Activated T-helper 9 cell treated with anti-CD3 and anti-CD28 coated beads, Interleukin-2, amount 50 U/mL, for 16 hours (primary cell): ENCODE data around the gene ORMDL3.

ENCODE experiments used
- DNase-seq: peaks from one replicate; pipeline ENCODE4 v3.0.0-alpha.2; 2020; ENCODE audit warnings: low read depth

The ORMDL3 gene

DNA sequence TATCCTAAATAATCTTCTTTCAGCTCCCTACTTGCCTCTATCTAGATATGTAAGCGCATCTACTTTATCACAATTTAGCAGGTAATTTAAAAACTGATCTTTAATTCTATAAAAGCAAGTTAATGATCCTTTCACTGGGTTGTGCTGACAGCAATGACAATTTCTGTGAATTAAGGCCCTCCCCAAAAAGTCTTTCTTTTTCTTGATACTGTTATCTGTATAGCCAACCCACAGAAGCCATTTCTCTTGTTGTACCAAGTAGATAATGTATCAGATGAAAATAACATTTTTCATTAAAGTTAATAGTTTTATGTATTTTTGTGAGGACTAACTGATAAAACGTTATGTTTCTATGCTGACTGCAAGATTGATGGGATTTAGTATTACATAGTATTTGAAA is 55.6 kb downstream of the ORMDL3 start:
- DNase-seq, result no peak
